SIG-M5 treated with dmso at 0.1 percent for 504 hours (cell line): ENCODE data around the gene RBM25.
A peak's percentile ranks its signal among the peaks of the same experiment; 100 is the strongest.
"Not testable (repeated sequence)": the region's sequence is repeated elsewhere in the genome, so short reads cannot be mapped to it uniquely, and the experiment has no call there.

Experiments used
- DNase-seq: peaks from one replicate; lab custom pipeline; 2025; ENCODE audit not compliant: unreplicated experiment; lab: John Stamatoyannopoulos, UW

RBM25 gene

GRCh38 chr14:73058224-73058921 is at the start of gene RBM25:
Gene RBM25 (plus strand): TSS chr14:73058534. CDS start chr14:73071642, 13,108 bp downstream.
- peak; percentile 99 for DNase-seq

DNA sequence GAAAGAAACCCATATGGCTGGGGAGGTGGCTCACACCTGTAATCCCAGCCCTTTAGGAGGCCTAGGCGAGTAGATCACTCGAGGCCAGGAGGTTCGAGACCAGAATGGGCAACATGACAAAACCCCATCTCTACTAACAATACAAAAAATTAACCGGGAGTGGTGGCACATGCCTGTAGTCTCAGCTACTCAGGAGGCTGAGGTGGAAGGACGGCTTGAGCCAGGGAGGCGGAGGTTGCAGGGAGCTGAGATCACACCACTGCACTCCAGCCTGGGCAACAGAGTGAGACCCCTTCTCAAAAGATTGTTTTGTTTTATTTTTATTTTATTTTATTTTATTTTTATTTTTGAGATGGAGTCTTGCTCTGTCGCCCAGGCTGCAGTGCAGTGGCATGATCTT is 47.1 kb upstream of the RBM25 start:
- not testable (repeated sequence) for DNase-seq

- DNase-seq = no peak
These were observed 44.2 kb upstream of the RBM25 start for GRCh38 chr14:73014105-73014504.

DNA sequence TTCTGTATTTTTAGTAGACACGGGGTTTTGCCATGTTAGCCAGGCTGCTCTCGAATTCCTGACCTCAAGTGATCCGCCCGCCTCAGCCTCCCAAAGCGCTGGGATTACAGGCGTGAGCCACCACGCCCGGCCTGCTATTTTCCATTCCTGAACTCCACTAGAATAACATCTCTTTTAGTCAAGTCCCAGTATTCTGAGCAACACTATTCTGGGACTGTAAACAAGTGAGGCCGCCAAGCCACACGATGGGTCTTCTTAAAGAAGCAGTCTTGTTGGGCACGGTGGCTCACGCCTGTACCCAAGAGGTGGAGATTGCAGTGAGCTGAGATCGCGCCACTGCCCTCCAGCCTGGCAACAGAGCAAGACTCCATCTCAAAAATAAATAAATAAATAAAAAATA is 42.8 kb upstream of the RBM25 start:
- DNase-seq = not testable (repeated sequence)

GRCh38 chr14:73016011-73016410 is 42.3 kb upstream of the RBM25 start:
- not testable (repeated sequence) for DNase-seq

- no peak for DNase-seq
These were observed 36.3 kb upstream of the RBM25 start for GRCh38 chr14:73022051-73022450.

GRCh38 chr14:73025544-73025943 is 32.8 kb upstream of the RBM25 start:
- no peak for DNase-seq

- DNase-seq = no peak
These were observed 32.0 kb upstream of the RBM25 start for GRCh38 chr14:73026243-73026844.

GRCh38 chr14:73026845-73027542 is 31.3 kb upstream of the RBM25 start, which contains the start of gene ZFYVE1:
Gene ZFYVE1 (minus strand): TSS chr14:73027106. CDS start chr14:73024508, 2,598 bp downstream.
- DNase-seq = peak; percentile 99

- DNase-seq = no peak
These were observed 30.8 kb upstream of the RBM25 start for GRCh38 chr14:73027546-73027945.

GRCh38 chr14:73027984-73028383 is 30.4 kb upstream of the RBM25 start:
- no peak for DNase-seq

GRCh38 chr14:73036706-73037450 is 21.5 kb upstream of the RBM25 start:
- DNase-seq = not testable (repeated sequence)

GRCh38 chr14:73047808-73048207 is 10.5 kb upstream of the RBM25 start:
- no peak for DNase-seq

- DNase-seq = no peak
These were observed 8.9 kb upstream of the RBM25 start for GRCh38 chr14:73049428-73049827.

DNA sequence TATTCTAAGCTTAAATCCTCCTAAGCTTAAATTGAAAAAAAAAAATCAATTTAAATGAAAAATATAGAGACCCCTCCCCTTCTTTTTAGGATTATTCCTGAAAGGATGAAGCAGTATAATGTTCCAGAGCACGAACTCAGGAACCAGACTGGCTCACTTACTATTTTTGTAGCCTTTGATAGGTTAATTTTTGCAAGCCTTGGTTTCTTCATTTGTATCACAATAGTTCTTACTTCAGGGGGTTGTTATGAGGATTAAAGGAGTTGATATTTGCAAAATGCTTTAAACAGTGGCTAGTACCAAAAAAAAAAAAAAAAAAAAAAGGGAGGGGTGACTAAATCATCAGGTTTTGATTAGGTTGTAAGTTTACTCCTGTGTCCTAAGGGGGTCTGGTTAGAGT is 3.1 kb upstream of the RBM25 start:
- DNase-seq = no peak

- DNase-seq = no peak
These were observed 450 bp upstream of the RBM25 start for GRCh38 chr14:73057944-73058223.

DNA sequence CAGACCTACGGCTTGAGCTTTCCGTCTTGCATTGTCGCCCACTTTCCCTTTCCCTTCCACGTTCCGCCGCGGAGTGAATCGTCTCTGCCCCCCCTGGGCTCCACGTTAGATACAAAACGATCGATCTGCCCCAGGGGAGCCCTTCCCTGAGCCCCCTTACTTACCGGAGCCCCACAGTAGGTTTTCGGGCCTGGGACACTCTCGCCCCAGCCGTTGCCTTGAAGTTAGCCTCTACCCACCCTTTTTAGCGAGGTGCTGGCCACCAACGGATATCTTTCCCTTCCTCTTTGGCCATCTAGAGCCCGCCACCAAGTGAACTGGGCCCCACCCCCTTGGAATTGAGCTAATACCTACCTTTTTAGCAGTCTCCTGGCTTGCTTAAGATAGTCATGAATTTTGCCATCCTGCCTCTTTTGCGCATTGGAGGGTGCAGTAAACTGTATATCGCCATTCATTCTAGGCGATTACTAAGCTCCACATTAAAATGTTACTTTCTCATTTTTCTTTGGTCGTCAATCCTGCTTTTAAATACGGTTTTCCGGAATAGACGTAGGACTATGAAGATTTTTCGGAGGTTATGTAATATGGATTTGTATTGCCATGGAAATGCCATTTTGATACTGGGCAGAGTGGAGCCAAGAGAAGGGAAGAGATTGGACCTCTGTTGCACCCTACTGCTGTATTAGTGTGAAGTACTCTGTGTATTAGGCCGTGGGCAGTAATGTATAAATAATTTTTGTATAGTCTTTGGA is 764 bp downstream of the RBM25 start:
- peak; percentile 49 for DNase-seq

DNA sequence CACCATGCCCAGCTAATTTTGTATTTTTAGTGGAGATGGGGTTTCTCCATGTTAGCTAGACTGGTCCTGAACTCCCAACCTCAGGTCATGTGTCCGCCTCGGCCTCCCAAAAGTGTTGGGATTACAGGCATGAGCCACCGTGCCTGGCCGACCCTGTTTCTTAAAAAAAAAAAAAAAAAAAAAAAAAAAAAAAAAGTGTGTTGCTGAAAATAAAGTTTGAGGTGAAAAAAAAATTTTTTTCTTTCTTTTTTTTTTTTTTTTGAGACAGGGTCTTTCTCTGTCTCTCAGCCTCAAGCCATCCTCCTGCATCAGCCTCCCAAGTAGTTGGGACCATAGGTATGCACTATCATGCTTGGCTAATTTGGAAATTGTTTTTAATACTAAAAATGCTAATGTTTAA is 11.3 kb downstream of the RBM25 start:
- no peak for DNase-seq

DNA sequence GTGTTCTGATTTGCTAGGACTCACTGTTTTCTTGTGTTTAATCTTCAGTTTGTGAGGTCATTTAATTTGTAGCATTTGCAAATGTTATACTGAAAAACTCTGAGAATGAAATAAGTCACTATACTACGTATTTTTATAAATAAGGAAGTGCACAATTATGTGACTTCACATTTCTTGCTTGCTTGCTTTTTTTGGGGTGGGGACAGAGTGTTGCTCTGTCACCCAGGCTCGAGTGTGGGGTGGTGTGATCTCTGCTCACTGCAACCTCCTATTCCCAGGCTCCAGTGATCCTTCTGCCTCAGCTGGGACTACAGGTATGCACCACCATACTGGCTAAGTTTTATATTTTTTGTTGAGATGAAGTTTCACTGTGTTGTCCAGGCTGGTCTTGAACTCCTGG is 32.7 kb downstream of the RBM25 start:
- no peak for DNase-seq

- no peak for DNase-seq
These were observed 39.1 kb downstream of the RBM25 start for GRCh38 chr14:73097421-73097820.

- no peak for DNase-seq
These were observed 42.0 kb downstream of the RBM25 start for GRCh38 chr14:73100334-73100733.
